GM12865 (cell line): ENCODE data around the gene TNK2.
"Not testable (repeated sequence)": the region's sequence is repeated elsewhere in the genome, so short reads cannot be mapped to it uniquely, and the experiment has no call there.

Experiments used
- DNase-seq: peaks from one replicate; pipeline ENCODE4 v3.0.0; 2010; ENCODE audit warnings: low read depth
- H3K4me3 ChIP-seq: 2 replicates; pipeline ENCODE4 v1.5.1; 2011; ENCODE audit warnings: mild to moderate bottlenecking, low read depth, low read length, control low read depth
- TF ChIP-seq, protein P1 (sequence below): IDR thresholded peaks from 2 replicates; pipeline ENCODE4 v1.5.1; 2011; ENCODE audit warnings: low read length, control low read depth, low read depth, inconsistent platforms; ENCODE audit not compliant: insufficient read depth; ENCODE audit errors: missing control alignments

Gene TNK2

DNA sequence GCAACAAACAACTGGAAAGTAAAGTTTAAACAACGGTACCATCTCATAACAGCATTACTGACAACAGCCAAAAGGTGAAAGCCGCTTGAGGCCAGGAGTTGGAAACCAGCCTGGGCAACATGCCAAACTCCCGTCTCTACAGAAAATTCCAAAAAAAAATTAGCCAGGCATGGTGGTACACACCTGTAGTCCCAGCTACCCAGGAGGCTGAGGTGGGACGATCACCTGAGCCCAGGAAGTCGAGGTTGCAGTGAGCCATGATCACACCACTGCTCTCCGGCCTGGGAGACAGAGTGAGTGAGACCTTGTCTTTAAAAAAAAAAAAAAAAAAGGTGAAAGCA lies 4.4 kb downstream of the TNK2 start:
- DNase-seq, result no peak
- TF ChIP-seq, protein P1, sequence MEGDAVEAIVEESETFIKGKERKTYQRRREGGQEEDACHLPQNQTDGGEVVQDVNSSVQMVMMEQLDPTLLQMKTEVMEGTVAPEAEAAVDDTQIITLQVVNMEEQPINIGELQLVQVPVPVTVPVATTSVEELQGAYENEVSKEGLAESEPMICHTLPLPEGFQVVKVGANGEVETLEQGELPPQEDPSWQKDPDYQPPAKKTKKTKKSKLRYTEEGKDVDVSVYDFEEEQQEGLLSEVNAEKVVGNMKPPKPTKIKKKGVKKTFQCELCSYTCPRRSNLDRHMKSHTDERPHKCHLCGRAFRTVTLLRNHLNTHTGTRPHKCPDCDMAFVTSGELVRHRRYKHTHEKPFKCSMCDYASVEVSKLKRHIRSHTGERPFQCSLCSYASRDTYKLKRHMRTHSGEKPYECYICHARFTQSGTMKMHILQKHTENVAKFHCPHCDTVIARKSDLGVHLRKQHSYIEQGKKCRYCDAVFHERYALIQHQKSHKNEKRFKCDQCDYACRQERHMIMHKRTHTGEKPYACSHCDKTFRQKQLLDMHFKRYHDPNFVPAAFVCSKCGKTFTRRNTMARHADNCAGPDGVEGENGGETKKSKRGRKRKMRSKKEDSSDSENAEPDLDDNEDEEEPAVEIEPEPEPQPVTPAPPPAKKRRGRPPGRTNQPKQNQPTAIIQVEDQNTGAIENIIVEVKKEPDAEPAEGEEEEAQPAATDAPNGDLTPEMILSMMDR, result no peak
- no peak overlapping the region; the same call in 1 of the 2 replicates for H3K4me3 ChIP-seq

DNA sequence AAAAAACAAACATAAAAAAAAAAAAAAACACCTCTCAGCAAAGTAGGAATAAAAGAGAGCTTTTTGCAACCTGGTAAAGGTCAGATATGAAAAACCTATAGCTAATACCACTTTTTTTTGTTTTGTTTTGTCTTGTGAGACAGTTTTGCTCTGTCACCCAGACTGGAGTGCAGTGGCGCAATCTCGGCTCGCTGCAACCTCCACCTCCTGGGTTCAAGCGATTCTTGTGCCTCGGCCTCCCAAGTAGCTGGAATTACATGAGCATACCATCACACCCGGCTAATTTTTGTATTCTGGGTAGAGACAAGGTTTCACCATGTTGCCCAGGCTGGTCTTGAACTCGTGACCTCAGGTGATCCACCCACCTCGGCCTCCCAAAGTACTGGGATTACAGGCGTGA lies 5.7 kb downstream of the TNK2 start:
- DNase-seq, H3K4me3 ChIP-seq: not testable (repeated sequence)

GRCh38 chr3:195901836-195902585 lies 6.3 kb downstream of the TNK2 start:
- not testable (repeated sequence) for DNase-seq

GRCh38 chr3:195900436-195901355 lies 7.7 kb downstream of the TNK2 start:
- TF ChIP-seq, protein P1, result no peak
- no peak overlapping the region; the same call in 1 of the 2 replicates for H3K4me3 ChIP-seq
- peak; percentile 77 for DNase-seq

More at GRCh38 chr3:195901836-195902585, 6.3 kb downstream of the TNK2 start:
- not testable (repeated sequence) for H3K4me3 ChIP-seq

GRCh38 chr3:195899701-195900435 lies 8.5 kb downstream of the TNK2 start:
- DNase-seq, result no peak
- TF ChIP-seq, protein P1, result no peak
- no peak overlapping the region for H3K4me3 ChIP-seq

GRCh38 chr3:195897853-195898415 lies 10.4 kb downstream of the TNK2 start:
- no peak for DNase-seq
- no peak overlapping the region for H3K4me3 ChIP-seq
- TF ChIP-seq, protein P1, result no peak

GRCh38 chr3:195897081-195897852 lies 11.1 kb downstream of the TNK2 start:
- H3K4me3 ChIP-seq, result no peak overlapping the region
- DNase-seq, result no peak
- TF ChIP-seq, protein P1, result no peak
